Measurements from ENCODE around the gene DNA2.

The DNA2 gene

DNA sequence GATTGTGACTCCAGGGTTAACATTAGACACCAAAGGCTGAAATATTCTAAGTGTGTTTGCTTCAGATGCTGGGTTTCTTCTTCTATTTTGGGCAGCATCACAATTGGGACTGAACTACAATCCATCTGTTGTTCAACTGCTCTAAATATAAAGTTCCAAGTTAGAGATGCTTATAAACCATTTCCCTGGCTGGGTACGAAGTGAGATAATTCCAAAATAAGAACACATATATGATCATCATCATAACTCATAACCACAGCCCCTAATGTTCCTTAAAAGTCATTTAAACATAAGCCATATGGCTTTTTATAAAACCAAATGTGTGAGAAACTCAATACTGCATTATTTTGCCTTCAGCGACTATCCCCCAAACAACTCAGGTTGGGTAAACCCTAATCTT lies 28.8 kb downstream of the DNA2 start:
- no peak for DNase-seq (ENCODE audit: low spot score)

DNA sequence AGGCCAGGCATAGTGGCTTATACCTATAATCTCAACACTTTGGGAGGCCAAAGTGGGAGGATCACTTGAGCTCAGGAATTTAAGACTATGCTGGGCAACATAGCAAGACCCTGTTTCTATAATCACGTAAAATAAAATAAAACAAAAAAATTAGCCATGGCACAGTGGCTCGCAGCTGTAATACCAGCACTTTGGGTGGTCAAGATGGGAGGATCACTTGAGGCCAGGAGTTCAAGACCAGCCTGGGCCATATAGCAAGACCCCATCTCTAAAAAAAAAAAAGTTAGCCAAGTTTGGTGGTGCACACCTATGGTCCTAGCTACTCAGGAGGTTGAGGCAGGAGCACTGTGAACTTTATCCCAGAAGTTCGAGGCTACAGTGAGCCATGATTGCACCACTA lies 30.9 kb downstream of the DNA2 start:
- DNase-seq (ENCODE audit: low spot score): no peak

DNA sequence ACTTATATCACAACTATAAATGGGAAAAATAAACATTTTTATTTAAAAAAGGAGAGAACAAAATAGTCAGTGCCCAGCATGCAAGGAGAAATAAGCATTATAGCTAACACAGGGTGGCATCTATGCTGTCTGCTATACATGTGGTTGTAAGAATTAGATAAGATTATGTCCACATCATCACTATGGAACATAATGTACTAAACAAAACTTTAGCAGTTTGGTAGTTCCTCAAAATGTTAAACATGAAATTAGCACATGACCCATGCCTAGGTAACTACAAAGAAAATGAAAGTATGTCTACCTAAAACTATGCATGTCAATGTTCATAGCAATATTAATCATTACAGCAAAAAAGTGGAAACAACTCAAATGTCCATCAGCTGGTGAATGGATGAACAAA lies 36.0 kb downstream of the DNA2 start:
- no peak for DNase-seq (ENCODE audit: low spot score)

DNA sequence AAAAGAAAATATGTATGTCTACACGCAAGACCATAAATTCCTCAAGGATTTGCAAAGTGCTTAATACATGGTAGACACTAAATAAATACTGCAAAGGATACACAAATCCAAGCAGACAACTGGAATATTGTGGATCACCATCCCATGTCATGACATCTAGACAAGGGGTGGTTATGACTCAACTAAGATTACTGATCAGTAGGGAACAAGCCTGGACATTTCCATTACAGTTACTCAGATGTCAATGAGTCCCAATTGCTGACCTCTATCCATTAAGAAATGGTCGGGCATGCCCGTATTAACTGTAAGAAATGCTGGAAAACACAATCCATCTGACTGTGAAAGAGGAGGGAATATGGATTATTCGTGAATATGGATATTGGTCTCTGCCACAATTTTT lies 37.1 kb downstream of the DNA2 start:
- DNase-seq (ENCODE audit: low spot score): no peak

DNA sequence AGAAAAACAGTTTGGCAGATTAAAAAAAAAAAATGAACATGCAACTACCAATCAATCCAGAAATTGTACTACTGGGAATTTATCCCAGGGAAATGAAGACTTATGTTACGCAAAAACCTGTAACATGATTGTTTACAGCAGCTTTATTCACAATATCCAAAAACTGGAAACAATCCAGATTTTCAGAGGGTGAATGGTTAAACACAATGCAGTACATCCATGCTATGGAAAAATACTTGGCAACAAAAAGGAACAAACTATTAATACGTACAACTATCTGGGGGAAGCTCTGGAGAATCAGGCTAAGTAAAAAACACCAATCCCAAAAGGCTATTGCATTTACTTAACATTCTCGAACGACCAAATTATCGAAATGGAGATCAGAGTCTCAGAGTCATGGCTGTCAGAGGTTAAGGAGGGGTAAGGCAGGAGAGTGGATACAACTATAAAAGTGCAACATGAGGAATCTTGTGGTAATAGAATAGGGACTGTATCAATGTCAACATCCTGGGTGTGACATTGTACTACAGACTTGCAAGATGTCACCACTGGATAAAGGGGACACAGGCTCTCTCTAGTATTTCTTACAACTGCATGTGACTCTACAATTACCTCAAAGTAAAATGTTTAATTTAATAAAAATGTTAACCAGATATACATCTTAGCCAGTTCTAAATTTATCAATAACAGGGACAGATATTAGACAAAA lies 43.2 kb downstream of the DNA2 start:
- DNase-seq (ENCODE audit: low spot score): no peak

DNA sequence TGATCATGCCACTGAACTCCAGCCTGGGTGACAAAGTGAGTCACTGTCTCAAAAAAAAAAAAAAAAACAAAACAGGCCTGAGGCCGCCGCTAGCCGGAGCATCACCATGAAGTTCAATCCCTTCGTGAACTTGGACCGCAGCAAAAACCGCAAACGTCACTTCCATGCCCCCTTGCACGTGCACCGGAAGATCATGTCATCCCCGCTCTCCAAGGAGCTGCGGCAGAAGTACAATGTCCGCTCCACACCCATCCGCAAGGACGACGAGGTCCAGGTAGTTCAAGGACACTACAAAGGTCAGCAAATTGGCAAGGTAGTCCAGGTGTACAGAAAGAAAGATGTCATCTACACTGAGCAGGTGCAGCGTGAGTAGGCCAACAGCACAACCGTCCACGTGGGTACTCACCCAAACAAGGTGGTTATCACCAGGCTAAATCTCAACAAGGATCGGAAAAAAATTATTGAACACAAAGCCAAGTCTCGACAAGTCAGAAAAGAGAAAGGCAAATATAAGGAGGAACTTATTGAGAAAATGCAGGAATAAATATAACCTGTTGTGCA lies 47.2 kb downstream of the DNA2 start:
- no peak for DNase-seq (ENCODE audit: low spot score)

DNA sequence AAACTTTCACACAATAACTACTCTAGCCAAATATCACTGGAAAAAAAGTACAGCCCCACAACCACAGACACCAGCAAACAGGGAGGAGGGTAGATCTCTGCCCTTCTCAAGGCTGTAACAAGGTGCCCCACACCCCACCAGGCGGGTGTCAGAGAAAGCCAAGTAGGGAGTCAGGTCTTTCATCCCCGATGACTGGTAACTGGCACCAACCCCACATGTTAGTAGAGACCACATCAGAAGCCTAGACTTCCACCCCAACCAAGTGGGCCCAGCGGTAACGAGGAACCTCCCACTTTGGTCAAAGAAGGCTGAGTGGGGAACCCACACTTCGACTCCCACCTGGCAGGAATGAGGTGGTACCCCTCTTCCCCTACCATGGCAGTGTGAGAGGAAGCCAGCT lies 48.3 kb downstream of the DNA2 start:
- no peak for DNase-seq (ENCODE audit: low spot score)

DNA sequence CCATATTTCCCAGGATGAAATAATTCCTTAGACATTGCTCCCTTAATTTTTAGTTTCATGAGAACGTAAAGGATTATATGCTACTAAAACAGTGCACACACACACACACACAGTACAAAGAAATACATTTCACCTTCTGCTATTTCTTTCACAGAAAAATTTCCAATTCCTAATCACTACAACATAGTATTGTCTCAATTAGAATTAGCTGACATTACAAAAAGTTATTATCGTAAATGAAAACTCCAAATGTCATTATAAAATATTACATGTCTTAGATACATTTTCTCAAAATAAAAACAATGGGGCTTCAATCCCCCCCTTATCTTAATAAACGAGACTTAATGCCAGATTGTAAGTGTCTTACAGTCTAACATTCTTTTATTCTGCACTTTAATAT lies 52.4 kb downstream of the DNA2 start:
- no peak for DNase-seq (ENCODE audit: low spot score)

DNA sequence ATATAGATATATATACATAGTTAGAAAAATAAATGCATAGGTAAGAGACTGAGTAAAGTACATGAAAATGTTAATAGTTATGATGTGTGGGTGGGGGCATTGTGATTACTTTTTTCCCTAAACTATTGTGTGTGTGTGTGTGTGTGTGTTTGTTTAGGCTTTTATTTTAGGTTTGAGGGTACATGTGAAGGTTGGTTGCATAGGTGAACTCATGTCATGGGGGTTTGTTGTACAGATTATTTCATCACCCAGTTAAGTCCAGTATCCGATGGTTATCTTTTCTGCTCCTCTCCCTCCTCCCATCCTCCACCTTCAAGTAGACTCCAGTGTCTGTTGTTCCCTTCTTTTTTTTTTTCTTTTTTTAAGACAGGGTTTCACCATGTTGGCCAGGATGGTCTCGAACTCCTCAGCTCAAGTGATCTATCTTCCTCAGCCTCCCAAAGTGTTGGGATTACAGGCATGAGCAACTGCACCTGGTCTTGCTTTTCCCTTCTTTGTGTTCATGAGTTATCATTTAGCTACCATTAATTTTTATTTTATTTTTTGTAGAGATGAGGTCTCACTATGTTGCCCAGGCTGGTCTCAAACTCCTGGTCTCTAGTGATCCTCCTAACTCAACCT lies 62.8 kb downstream of the DNA2 start:
- DNase-seq (ENCODE audit: low spot score): no peak

DNA sequence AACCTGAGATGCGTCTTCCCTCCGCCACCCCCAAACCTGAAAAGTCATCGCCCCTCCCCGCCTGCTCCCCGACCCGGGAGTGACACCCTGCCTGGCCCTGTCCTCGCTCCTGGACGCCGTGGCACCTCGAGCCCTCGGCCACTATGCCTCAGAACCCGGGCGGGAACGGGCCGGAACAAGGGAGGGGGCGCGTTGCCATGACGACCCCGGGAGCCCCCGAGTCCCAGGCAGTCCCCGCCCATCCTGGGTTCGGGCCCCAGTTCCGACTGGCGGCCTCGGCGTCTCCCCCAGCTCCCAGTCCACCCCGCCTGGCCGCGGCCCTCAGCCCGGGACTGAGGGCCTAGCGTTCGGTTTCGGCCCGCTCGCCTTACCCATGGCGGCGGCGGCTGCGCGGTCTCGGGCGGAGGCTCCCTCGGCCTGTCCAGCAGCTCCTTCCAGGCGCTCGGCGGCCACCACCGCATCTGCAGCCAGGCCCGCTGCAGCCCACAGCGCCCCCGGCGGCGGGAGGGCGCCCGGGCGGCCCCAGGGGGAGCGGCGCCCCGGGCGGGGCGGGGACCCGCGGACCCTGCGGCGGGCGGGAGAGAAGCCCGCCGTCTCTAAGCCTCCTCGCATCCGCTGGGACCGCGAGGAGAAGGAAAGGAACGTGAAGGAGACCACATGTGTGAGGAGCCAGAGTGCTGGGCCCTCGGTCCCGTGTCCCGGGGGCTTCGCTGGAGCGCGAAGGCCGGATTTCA lies 64.8 kb downstream of the DNA2 start, which contains the start of gene RUFY2:
TSS of gene RUFY2 (minus strand) at position 463 of the 734 bp plus-strand sequence. CDS start at position 375, 88 bp downstream.
- DNase-seq (ENCODE audit: low spot score): peak; percentile 81

DNA sequence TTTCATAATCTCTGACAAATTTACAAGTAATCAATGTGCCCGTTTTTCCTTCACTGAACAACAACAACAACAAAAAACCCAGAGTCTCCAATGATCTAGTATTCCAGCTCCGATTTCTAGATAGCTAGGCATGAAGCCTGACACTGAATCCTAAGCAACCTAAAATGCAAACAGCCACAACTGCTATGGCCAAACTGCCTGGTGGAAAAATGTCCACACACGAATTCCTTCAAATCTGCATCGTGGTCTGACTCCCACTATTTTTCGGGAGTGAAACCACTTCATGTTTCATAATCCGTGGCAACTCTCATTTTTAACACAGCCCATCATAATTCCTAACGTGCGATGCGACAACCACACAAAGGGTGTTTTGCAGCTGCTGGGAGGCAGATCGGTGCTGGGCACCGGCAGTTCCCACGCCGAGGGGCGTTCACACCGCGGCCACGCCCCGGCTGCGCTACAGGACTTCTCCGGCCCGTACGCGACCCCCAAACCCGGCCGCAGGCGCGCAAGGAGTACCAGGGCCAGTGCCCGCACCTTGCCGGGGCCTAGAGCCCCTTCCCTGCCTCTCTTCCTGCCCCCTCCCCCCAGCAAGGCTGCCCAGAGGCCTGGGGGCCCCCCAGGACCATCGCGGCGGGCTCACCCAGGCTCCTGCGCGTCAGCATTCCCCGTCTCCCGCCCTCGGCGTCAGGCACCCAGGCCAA lies 65.5 kb downstream of the DNA2 start:
- peak; percentile 50 for DNase-seq (ENCODE audit: low spot score)

DNA sequence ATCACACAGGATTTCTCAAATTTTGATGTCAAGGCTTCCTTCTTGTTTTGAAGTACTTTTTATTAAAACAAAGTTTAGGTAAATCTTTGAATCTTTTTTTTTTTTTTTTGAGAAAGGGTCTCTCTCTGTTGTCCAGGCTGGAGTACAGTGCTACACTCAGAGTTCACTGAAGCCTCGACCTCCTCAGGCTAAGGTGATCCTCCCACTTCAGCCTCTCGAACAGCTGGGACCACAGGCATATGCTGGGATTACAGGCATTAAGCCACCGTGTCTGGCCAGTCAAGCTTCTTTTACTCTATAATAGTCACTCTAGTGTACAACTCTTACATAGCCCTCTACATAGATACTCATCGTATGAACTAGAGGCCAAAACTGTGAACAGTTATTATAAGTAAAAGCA lies 68.1 kb downstream of the DNA2 start:
- DNase-seq (ENCODE audit: low spot score): no peak

DNA sequence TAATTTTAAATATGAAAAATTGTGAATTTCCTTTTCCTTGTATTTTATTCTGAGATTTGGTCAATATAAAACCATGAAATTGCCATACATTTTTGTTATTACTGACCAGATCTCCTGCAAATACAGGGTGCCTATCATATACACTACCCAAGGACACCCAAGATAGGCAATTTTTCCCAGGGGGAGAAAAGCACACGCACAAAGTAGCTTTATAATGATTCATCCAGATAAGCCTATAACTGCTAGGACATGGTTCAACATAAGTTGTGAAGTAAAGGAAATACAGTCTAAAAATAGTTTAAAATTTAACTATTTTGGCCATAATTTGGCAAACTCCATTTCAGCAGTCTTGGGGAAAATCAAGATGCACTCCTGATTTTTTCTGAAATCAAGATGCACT lies 69.5 kb downstream of the DNA2 start:
- DNase-seq (ENCODE audit: low spot score): no peak

DNA sequence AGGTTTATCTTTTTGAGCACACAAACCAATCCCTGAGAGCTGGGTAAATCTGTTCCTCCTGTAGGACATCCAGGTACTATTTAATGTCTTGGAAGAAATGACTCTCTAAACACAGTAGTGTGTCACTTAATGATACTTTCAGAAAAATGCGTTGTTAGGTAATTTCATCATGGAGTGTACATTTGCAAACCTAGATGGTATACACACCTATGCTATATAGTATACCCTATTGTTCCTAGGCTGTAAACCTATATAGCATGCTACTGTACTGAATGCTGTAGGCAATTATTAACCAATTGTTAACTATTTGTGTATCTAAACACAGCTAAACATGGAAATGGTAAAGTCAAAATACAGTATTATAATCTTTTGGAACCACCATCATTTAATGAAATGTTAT lies 74.8 kb downstream of the DNA2 start:
- no peak for DNase-seq (ENCODE audit: low spot score)

DNA sequence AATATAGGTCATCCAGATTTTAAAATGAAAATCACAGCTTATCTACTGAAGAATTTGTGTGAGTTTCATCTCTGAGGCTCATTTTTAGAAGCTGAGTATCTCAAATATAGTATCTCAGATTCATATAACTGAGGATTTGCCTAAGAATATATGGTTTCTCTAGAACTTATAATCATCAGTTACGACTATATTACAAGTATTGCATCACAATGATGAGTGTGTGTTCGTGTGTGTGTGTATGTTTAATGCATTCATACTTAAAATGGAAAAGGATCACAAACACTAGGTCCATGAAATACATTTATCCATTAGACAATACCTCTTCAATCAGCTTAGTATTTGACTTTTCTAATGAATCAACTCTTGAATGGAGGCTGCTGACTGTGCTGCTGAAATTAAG lies 86.0 kb downstream of the DNA2 start:
- no peak for DNase-seq (ENCODE audit: low spot score)

DNA sequence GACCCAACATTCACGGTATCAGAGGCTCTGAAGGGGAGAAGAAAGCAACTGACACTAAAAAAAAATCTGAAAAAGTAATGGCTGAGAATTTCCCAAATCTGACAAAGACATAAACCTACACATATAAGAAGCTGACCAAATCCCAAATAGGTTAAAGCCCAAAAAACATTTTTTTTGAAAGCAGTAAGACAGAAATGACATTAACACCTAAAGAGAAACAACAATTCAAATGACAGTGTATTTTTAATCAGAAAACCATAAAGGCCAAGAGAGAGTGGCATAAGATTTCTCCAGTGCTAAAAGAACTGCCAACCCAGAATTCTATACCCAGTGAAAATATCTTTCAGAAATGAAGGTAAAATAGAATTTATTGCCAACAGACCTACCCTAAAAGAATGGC lies 100.2 kb downstream of the DNA2 start:
- no peak for DNase-seq (ENCODE audit: low spot score)

DNA sequence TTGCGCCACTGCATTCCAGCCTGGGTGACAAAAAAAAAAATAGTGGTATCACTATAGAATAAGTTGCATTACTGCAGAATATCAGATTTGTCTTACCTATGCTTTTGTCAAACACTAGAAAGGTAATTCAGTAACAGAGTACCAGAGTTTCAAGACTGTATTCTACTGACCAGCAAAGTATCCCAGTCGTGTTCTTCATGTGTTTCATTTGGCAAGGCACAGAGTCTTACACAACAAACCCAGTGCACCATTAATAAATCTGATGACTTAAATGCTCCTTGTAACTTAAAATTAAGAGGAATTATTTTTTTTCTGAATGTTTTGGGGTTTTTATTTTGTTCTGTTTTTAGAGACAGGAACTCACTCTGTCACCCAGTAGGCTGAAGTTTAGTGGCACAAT lies 104.7 kb downstream of the DNA2 start:
- DNase-seq (ENCODE audit: low spot score): no peak

DNA sequence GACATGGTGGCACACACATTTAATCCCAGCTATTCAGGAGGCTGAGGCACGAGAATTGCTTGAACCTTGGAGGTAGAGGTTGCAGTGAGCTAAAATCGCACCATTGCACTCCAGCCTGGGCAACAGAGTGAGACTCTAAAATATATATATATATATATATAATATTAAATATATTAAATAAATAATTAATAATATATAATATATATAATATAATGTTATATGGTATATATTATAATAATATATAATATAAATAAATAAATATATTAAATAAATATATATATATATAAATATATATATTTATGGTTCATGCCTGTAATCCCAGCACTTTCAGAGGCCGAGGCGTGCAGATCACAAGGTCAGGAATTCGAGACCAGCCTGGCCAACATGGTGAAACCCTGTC lies 105.2 kb downstream of the DNA2 start:
- DNase-seq (ENCODE audit: low spot score): no peak

DNA sequence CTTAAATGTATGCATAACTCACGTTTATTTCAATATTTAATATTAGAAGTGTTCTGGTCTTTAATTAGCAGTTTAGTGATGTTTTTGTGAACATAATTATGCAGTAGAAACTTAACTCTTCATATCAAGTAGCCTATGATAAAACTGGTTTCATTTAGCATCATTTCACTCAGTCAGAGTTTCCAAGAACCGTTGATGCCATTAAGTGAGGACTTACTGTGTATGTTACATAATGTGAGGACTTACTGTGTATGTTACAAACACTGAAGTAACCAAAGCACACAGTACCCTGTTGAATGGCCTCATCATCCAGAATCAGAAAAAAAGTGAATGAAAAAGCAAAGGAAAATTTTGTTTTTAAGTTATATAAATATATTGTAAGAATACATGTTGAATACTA lies 106.2 kb downstream of the DNA2 start:
- no peak for DNase-seq (ENCODE audit: low spot score)

DNA sequence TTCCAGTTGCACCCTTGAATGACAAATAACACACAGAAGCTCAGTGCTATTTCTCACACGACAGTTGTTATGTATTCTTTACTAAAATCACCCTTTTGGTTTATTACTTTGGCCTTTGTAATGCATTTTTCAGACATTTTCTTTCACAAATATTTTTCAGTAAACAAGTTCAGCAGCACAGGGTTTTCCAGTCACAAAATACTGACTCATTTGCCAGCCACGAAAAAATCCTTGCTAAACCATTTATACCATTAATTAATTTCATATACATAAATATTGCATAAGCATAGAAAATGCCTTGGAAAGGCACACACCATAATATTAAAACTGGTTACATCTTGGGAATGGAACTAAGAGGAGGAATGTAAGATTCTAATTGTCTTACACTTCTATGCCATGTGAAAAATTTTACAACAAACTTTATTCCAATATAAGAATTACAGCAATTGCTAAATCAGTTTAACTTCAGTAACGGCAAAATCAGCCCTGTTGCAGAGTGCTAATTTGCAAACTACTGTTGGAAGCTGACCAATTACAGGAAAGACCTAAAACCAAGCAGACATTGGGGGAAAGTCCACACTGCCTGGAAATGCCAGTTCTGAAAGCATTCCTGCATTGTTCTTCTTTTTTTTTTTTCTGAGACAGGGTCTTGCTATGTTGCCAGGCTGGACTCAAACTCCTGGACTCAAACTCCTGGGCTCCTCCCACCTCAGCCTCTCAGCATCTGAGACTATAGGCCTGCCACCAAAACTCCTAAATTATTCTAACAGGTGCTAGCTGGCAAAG lies 107.5 kb downstream of the DNA2 start:
- no peak for DNase-seq (ENCODE audit: low spot score)

Data from LoVo (cell line).